Uterus (tissue), 4 donors: ENCODE results near the gene QSOX1. TPM values are rescaled to one million over a fixed set of nuclear protein-coding genes. Genes with fewer than 3 reads are reported as not detected.

Experiments used
- DNase-seq, 2 donors: peaks; one replicate each; pipeline ENCODE4 v3.0.0-alpha.2; 2019 to 2020
- H3K27ac ChIP-seq, 2 donors: fragments of 200-600 bp; sonication (generic); 1 replicate in 1 of 2; 2 replicates in 1 of 2; pipeline ENCODE4 v1.5.1; 2016 to 2018
- H3K27me3 ChIP-seq, 2 donors: fragments of 200-600 bp; sonication (generic); one replicate each; pipeline ENCODE4 v1.5.1; 2018 to 2019; ENCODE audit warnings: control low read depth in 1 of 2
- H3K36me3 ChIP-seq, 2 donors: fragments of 200-600 bp; sonication (generic); one replicate each; pipeline ENCODE4 v1.5.1; 2019; ENCODE audit warnings: control low read depth in 1 of 2
- H3K4me1 ChIP-seq, 2 donors: fragments of 200-600 bp; sonication (generic); one replicate each; pipeline ENCODE4 v1.5.1; 2018 to 2019; ENCODE audit warnings: control low read depth in 1 of 2
- H3K4me3 ChIP-seq, 2 donors: fragments of 200-600 bp; sonication (generic); 1 replicate in 1 of 2; 2 replicates in 1 of 2; pipeline ENCODE4 v1.5.1; 2018 to 2019; ENCODE audit warnings: mild to moderate bottlenecking in 1 of 2
- H3K9me3 ChIP-seq, 2 donors: fragments of 200-600 bp; sonication (generic); one replicate each; pipeline ENCODE4 v1.5.1; 2019; ENCODE audit warnings: control low read depth in 1 of 2
- CTCF ChIP-seq, 4 experiments: fragments of 200-600 bp in 2 of 4; fragments of 450-650 bp in 2 of 4; sonication (generic) in 2 of 4; IDR thresholded peaks; one replicate each; pipeline ENCODE4 v1.5.1; 2016 to 2019; ENCODE audit warnings: antibody characterized with exemption in 4 of 4, mild to moderate bottlenecking in 2 of 4, moderate library complexity in 1 of 4
- POLR2A ChIP-seq, 2 donors: fragments of 450-650 bp; IDR thresholded peaks; one replicate each; pipeline ENCODE4 v1.6.1; 2016; ENCODE audit warnings: antibody characterized with exemption in 2 of 2, mild to moderate bottlenecking in 1 of 2, moderate library complexity in 1 of 2
- intact Hi-C: fragments of 100-400 bp; cut with DNase I; formaldehyde crosslinking; loops from one replicate; pipeline ENCODE4 v1.15.1; 2023; ENCODE audit warnings: low total_unique reads
- total RNA-seq, 4 donors: library from RNA; depleted of rRNA in 3 of 4; stranded (reverse); fragments of >200 nt in 3 of 4; gene quantifications; one replicate each; pipeline versions ENCODE4 v1.1.0 to v1.2.4, GENCODE V29; 2014 to 2023
- donor health status: DM: yes; HTN: yes; CAD: no.

Gene QSOX1
- total RNA-seq, 4 donors from 2014 or later: 18.2 to 96.8 (median 57.7) TPM

- no peak for DNase-seq
- Histone ChIP-seq H3K36me3 (no peaks in the 10 kb centered on the region), H3K4me3 (no peak overlapping the region), H3K9me3 (no peaks in the 10 kb centered on the region), H3K27ac (no peak overlapping the region), H3K4me1 (no peaks in the 10 kb centered on the region), H3K27me3 (no peaks in the 10 kb centered on the region)
- TF ChIP-seq CTCF (IDR thresholded peaks at IDR 0.05) (no peak), POLR2A (IDR thresholded peaks at IDR 0.05) (no peak)
- intact Hi-C loops: no loop called here
Observed at GRCh38 chr1:180211860-180212229, 57.2 kb downstream of the QSOX1 start.

GRCh38 chr1:180213401-180214170, 58.9 kb downstream of the QSOX1 start:
- Histone ChIP-seq H3K9me3 (no peaks in the 10 kb centered on the region), H3K36me3 (no peaks in the 10 kb centered on the region), H3K4me1 (no peaks in the 10 kb centered on the region), H3K27ac (no peak overlapping the region), H3K27me3 (no peaks in the 10 kb centered on the region), H3K4me3 (no peak overlapping the region)
- intact Hi-C loops: no loop called here
- DNase-seq: no peak
- TF ChIP-seq CTCF (IDR thresholded peaks at IDR 0.05) (no peak), POLR2A (IDR thresholded peaks at IDR 0.05) (no peak)

GRCh38 chr1:180215856-180216625, 61.4 kb downstream of the QSOX1 start:
- H3K9me3 ChIP-seq: no peaks in the 10 kb centered on the region
- no peak overlapping the region for H3K4me3 ChIP-seq
- H3K4me1 ChIP-seq: no peaks in the 10 kb centered on the region
- H3K27ac ChIP-seq: no peak overlapping the region
- H3K27me3 ChIP-seq: no peaks in the 10 kb centered on the region
- intact Hi-C loops: no loop called here
- TF ChIP-seq CTCF (IDR thresholded peaks at IDR 0.05): no peak
- TF ChIP-seq POLR2A (IDR thresholded peaks at IDR 0.05): no peak
- no peak for DNase-seq
- H3K36me3 ChIP-seq: no peaks in the 10 kb centered on the region

- no peak for DNase-seq
- Histone ChIP-seq H3K36me3 (no peaks in the 10 kb centered on the region), H3K9me3 (no peaks in the 10 kb centered on the region), H3K27me3 (no peaks in the 10 kb centered on the region), H3K4me3 (no peak overlapping the region), H3K4me1 (no peaks in the 10 kb centered on the region), H3K27ac (no peak overlapping the region)
- intact Hi-C loops: no loop called here
- TF ChIP-seq CTCF (IDR thresholded peaks at IDR 0.05) (no peak), POLR2A (IDR thresholded peaks at IDR 0.05) (no peak)
Observed at GRCh38 chr1:180217006-180217405, 62.3 kb downstream of the QSOX1 start.
